ENCODE data around the gene OTOP3.

The OTOP3 gene

GRCh38 chr17:74917430-74917829, 18.3 kb upstream of the OTOP3 start:
- DNase-seq (ENCODE audit: low spot score): no peak

GRCh38 chr17:74918906-74919305, 16.8 kb upstream of the OTOP3 start:
- DNase-seq (ENCODE audit: low spot score): no peak

- no peak for DNase-seq (ENCODE audit: low spot score)
These were observed 16.0 kb upstream of the OTOP3 start for GRCh38 chr17:74919440-74920305.

GRCh38 chr17:74920306-74920620, 15.4 kb upstream of the OTOP3 start:
- DNase-seq (ENCODE audit: low spot score): no peak

- DNase-seq (ENCODE audit: low spot score): no peak
These were observed 15.1 kb upstream of the OTOP3 start for GRCh38 chr17:74920642-74921025.

GRCh38 chr17:74921026-74921681, 14.5 kb upstream of the OTOP3 start:
- DNase-seq (ENCODE audit: low spot score): no peak

- DNase-seq (ENCODE audit: low spot score): no peak
These were observed 13.9 kb upstream of the OTOP3 start for GRCh38 chr17:74921769-74922168.

- DNase-seq (ENCODE audit: low spot score): no peak
These were observed 13.5 kb upstream of the OTOP3 start for GRCh38 chr17:74922172-74922571.

- no peak for DNase-seq (ENCODE audit: low spot score)
These were observed 12.8 kb upstream of the OTOP3 start, which contains the start of gene USH1G for GRCh38 chr17:74922694-74923537. Gene USH1G, minus strand, starts transcription at chr17:74923255. Its CDS starts 182 bp downstream, at chr17:74923073.

GRCh38 chr17:74923538-74924249, 12.0 kb upstream of the OTOP3 start:
- DNase-seq (ENCODE audit: low spot score): peak; percentile 70

GRCh38 chr17:74924250-74924948, 11.3 kb upstream of the OTOP3 start, which contains the start of gene OTOP2:
Gene OTOP2, plus strand, starts transcription at chr17:74924273. Its CDS starts 360 bp downstream, at chr17:74924633.
- DNase-seq (ENCODE audit: low spot score): no peak

GRCh38 chr17:74925242-74925641, 10.5 kb upstream of the OTOP3 start:
- DNase-seq (ENCODE audit: low spot score): no peak

GRCh38 chr17:74928786-74929185, 6.9 kb upstream of the OTOP3 start:
- DNase-seq (ENCODE audit: low spot score): no peak

GRCh38 chr17:74930535-74931036, 5.1 kb upstream of the OTOP3 start:
- DNase-seq (ENCODE audit: low spot score): no peak

GRCh38 chr17:74935048-74935447, 650 bp upstream of the OTOP3 start:
- no peak for DNase-seq (ENCODE audit: low spot score)

GRCh38 chr17:74936470-74936799, 737 bp downstream of the OTOP3 start:
- DNase-seq (ENCODE audit: low spot score): no peak

- no peak for DNase-seq (ENCODE audit: low spot score)
These were observed 1.7 kb downstream of the OTOP3 start for GRCh38 chr17:74937064-74938051.

GRCh38 chr17:74938194-74938950, 2.7 kb downstream of the OTOP3 start:
- no peak for DNase-seq (ENCODE audit: low spot score)

- DNase-seq (ENCODE audit: low spot score): no peak
These were observed 3.8 kb downstream of the OTOP3 start for GRCh38 chr17:74939534-74939933.
